ENCODE data around the gene LORICRIN.
"Not testable (repeated sequence)": the region's sequence is repeated elsewhere in the genome, so short reads cannot be mapped to it uniquely, and the experiment has no call there.

The LORICRIN gene, protein sequence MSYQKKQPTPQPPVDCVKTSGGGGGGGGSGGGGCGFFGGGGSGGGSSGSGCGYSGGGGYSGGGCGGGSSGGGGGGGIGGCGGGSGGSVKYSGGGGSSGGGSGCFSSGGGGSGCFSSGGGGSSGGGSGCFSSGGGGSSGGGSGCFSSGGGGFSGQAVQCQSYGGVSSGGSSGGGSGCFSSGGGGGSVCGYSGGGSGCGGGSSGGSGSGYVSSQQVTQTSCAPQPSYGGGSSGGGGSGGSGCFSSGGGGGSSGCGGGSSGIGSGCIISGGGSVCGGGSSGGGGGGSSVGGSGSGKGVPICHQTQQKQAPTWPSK

DNA sequence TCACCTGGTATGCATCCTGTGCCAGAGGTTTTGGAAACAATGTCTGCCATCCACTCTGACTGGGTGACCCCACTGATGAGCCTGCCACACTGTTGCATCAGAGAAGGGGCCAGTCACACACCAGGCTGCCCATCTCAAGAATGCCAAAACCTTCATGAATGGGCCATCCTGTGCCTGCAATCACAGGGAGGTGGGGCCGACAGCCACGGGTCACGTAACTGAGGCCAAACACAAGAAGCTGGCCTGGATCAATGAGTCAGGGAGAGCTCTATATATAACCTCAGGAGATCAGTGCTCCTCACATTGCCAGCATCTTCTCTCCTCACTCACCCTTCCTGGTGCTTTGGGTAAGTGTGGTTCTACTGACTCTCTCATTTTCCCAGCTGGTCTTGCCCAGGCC, at the start of gene LORICRIN:
Gene LORICRIN (plus strand): TSS at position 301 of the 400 bp plus-strand sequence. CDS start 1,263 bp downstream, outside the sequence.
- DNase-seq (ENCODE audit: extremely low spot score, insufficient read length, low read depth), result no peak

DNA sequence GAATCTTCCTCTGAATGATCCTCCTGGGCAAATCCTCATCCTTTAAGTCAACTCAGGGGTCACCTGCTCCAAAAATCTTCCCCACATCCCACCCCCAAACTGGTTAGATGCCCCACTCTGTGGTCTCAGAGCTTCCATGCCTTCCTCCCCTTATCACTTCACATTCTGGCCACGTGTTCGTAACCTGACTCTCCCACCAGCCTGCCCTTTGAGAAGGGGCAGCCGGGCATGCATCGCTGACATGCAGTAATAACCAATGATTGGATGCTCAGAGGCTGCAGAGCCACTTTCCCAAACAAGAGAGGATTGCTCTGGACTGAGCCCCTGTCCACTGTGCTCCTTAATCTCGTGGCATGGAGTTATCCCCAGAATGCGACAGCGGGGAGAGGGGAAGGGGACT, 49.3 kb upstream of the LORICRIN start:
- FAIRE-seq (no peak), DNase-seq (ENCODE audit: extremely low spot score, insufficient read length, low read depth) (no peak)

More for the DNA sequence above, at the start of gene LORICRIN:
- no peak for FAIRE-seq

DNA sequence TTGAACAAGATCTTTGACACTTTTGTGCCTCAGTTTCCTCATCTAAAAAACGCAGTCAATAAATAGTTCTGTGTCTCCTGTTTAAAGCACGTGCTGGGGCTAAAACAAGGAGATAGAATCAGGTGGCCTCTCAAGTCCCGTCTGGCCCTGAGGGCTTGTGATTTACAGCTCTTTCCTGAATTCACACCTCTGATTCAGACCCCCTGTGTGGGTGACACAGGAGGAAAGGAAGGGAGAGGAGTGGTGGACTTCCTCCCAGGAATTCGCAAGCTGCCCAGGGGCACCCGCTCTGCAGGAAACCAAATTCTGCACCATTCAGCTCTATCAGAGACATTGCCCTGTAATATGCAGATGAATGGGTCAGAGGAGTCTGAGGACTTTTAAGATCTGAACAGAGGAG, 47.3 kb upstream of the LORICRIN start:
- DNase-seq (ENCODE audit: extremely low spot score, insufficient read length, low read depth) (no peak), FAIRE-seq (no peak)

DNA sequence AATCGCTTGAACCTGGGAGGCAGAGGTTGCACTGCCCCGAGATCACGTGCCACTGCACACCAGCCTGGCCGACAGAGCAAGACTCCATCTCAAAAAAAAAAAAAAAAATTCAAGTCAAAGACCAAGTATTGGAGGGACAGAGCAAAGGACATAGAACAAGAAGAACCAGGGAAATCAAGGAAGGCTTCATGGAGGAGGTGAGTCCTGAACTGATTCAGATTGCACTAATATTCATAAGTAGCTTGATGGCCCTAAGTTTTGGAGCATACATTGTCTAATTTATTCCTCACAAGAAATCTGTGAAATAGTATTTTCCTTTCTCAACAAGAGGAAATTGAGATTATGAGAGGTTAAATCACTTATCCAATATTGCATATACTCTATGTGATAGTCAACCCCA, 46.0 kb upstream of the LORICRIN start:
- FAIRE-seq, result no peak

DNA sequence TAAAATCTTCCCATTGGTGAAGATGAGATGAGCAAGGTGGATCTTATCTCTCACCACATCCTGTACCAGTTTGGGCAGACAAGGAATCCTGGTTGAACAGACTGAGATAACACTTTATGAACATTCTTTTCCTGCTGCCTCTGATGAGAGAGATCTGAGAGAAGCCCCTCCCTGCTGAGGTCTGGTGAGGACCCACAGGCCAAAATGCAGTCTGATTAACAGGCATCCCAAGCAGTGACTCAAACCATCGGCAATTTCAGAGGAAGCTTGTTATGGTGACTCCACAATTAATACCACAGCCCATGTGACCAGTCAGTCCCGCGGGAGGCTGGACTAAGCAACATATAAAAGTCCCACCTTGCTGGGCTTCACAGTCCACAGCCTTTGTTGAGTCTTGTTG, 42.3 kb upstream of the LORICRIN start, which contains the start of gene PRR9:
Gene PRR9 (plus strand): TSS at position 373 of the 400 bp plus-strand sequence. CDS start 561 bp downstream, outside the sequence.
- no peak for DNase-seq (ENCODE audit: extremely low spot score, insufficient read length, low read depth)
- no peak for FAIRE-seq

More for the DNA sequence above, 46.0 kb upstream of the LORICRIN start:
- no peak for DNase-seq (ENCODE audit: extremely low spot score, insufficient read length, low read depth)

DNA sequence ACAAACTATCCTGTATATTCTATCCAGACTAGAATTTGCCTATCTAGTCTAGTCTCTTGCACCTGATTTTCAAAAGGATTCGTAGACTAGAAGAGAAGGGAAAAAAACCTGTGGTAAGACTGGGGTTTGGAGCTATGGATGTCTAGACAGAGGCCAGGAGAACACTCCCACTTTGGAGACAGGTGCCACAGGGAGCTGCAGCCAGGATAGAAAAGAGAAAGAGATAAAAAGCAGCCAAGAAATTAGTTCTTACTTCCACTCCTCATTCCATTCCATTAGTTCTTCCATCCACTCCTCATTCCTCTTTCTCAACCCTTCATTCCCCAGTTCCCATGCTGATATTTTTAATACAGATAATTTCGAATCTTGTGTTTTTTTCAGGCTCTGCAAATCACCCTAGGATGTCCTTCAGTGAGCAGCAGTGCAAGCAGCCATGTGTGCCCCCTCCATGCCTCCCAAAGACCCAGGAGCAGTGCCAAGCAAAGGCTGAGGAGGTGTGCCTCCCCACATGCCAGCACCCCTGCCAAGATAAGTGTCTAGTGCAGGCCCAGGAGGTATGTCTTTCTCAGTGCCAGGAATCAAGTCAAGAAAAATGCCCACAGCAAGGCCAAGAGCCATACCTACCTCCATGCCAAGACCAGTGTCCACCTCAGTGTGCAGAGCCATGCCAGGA, 41.6 kb upstream of the LORICRIN start:
- DNase-seq (ENCODE audit: extremely low spot score, insufficient read length, low read depth) (no peak), FAIRE-seq (no peak)

DNA sequence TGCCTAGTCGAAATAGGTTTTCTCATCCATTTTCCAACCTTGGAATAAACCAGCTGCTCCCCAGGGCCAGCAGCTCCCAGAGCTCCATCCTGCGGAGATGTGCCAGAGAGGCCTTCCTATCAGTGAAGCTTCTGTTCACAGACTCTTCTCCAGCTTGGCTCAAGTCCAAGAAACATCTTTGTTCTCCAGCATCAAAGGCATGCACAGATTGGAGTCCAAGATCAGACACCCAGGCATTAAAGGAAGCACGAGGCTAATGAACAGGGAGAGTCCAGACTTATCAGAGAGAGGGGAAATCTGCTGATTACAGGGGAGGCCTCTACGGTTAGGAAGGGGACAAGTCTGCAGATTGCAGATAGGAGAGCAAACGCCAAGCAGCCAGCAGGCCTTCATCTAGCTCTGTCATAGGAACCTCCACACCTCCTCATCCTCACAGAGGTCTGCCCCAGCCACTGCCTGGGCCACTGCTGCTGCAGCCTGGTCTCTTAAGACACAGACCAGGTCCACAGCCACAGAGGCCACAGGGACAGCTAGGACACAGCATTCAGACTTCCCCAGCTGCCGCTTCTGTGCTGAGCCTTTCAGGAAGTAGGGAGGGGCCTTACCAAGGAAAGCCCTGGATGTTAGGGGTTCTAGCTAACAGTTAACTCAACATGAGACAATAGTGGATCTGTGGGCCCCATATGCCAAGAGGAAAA, 38.7 kb upstream of the LORICRIN start:
- no peak for DNase-seq (ENCODE audit: extremely low spot score, insufficient read length, low read depth)
- no peak for FAIRE-seq

DNA sequence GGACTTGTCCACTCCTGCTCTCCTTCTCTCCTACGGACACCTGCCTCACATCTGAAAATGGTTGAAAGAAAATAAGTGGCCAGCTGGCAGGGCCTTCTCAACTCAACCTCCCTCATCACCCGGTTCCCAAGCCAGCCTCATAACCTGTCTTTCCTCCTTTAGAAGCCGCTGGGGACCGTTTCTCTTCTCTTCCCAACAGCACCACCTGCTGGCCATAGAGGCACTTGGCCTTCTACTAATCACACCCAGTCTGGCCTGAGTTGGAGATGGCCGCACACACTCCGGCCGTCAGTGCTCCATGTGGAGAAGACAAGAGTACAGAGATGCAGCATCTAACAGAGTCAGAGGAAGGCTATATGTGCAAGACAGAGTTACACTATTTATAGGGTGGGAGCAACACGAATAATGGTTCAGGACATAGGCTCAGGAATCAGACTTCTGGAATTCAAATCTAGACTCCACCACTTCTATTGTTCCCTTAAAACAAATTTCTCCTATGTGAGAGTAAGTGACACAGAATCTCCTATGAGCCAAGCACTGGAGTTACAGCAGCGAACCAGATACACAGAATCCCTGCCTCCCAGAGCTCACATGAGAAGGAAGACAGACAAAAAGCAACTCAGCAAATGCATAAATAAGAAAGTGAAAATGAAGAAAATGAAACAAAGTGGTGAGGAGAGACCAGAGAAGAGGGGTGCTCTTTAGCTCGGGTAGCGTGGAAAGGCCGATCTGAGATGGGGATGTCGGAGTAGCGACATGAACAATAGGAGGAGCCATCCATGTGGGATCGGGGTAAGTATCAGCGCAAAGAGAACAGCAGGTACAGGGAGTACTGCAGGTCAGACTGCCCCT, 36.2 kb upstream of the LORICRIN start:
- DNase-seq (ENCODE audit: extremely low spot score, insufficient read length, low read depth), result not testable (repeated sequence)
- peak; percentile 97 for FAIRE-seq

DNA sequence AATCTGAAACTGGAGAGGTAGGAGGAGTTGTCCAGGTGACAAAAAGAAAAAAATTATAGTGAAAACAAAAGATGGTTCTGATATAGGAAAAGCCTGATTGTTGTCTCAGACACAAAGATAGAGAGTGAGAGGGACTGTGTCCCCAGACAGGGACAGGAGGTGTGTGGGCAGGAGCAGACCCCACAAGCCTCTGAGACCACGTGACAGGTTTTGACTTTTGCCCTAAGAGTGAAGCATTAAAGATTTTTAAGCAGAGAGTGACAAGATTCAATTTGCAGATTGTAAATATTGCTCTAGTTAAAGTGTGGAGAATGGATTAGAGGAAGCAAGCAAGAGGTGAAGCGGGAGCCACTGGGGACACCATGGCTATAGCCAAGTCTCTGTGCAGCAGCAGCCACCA, 31.7 kb upstream of the LORICRIN start:
- DNase-seq (ENCODE audit: extremely low spot score, insufficient read length, low read depth) (no peak), FAIRE-seq (no peak)

DNA sequence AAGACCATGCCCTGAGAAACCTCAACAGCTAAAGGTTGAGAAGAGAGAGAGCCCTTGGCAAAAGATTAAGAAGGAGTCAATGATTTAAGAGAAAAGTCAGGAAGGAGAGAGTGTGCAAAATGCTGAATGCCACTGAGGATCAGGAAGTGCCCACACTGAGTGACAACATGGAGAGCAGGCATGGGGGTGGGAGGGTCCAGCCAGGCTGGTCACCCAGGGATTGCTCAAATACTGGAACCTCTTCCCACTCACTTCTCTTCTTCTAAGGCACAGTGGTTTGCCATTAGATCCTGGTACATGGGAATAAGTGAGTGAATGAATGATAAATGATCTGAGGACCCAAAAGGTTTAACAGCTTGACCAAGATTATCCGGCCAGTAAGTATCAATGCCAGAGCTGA, 31.0 kb upstream of the LORICRIN start:
- FAIRE-seq (no peak), DNase-seq (ENCODE audit: extremely low spot score, insufficient read length, low read depth) (no peak)

DNA sequence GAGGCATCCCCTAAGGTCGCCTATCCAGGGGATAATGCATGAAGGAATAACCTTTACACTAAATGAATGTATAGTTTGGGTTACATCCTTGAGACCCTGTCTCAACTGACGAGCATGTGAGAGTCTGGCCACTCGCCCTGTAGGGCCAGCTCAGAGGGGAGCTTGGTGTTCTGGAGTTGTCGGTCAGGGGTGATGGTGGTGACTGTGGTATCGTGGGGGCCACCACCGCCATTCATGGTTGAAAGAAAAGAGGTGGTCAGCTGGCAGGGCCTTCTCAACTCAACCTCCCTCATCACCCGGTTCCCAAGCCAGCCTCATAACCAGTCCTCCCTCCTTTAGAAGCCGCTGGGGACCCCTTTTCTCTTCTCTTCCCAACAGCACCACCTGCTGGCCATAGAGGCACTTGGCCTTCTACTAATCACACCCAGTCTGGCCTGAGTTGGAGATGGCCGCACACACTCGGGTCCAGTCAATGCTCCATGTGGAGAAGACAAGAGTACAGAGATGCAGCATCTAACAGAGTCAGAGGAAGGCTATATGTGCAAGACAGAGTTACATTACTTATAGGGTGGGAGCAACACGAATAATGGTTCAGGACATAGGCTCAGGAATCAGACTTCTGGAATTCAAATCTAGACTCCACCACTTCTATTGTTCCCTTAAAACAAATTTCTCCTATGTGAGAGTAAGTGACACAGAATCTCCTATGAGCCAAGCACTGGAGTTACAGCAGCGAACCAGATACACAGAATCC, 30.2 kb upstream of the LORICRIN start:
- not testable (repeated sequence) for DNase-seq (ENCODE audit: extremely low spot score, insufficient read length, low read depth)
- FAIRE-seq, result peak; percentile 94

DNA sequence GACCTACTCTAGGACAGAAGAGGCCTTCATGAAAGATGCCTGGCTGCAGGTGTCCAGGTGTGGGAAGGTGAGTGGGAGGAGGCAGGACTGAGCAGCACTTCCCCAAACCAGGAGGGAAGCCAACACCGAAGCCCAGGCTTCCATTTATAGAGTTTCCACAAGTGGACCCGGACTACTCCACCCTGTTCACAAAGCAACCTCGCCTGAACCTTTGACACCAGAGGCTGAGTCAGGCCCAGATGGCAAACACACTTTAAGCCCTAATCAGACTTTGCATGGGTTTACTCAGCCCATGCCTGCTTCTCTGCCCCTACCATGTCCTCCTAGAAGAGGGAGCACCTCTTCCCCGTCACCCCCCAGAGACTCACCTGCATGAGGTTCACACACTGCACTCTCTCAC, 28.1 kb upstream of the LORICRIN start:
- no peak for DNase-seq (ENCODE audit: extremely low spot score, insufficient read length, low read depth)

DNA sequence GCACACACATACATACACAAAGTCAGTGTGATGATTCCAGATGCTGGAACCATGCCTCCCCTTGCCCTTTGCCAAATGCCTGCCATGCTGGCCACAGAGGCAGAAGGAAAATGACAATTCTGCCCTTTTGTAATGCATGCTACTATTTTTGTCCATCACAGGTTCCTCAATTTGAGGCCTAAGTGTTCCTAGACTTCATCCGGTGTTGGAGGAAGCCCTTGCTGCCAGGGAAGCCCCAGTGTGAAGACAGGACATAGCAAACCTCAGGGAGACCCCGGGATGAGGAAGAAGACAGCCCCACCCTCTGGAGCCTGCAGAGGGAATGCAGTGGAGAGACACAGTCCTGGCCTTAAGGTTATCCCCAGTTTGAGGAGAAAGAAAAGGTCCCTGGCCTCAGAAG, 27.7 kb upstream of the LORICRIN start:
- DNase-seq (ENCODE audit: extremely low spot score, insufficient read length, low read depth), result no peak
- no peak for FAIRE-seq

More for the DNA sequence above, 28.1 kb upstream of the LORICRIN start:
- FAIRE-seq, result no peak

DNA sequence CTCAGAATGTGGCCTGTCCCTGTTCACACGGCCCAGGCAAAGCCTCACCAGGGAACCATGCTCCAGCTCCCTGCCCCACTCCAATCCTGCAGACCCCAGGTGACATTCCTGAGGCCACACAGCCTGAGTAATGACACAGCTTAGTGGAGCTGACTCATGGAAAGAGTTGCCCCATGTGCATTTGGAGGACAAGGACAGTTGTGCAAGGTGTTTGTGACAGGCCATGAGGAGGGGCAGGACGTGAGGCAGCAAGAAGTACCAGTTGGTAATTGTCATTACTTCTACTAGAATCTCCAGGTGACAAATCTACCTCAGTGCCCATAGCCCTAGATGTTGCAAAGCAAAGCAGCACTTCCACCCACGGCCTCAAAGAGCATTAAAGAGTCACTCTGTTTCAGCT, 26.9 kb upstream of the LORICRIN start:
- DNase-seq (ENCODE audit: extremely low spot score, insufficient read length, low read depth) (no peak), FAIRE-seq (no peak)

DNA sequence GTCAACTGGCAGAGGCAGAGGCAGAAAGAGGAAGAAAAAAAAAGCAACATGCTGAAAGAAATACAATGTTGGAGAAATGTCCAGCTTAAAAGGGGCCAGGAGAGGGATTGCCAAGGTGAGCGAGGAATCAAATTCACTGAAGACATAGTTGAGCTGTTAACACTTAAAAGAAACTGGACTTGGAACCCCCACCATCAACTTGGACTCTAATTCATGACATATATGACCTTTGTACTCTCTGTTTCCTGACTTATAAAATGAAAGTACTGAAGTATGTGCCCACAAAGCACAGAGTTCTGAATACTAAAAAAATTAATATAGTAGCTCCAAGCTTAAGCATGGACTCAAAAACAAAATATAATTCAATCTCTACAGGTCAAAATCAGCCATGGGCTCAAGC, 26.0 kb upstream of the LORICRIN start:
- DNase-seq (ENCODE audit: extremely low spot score, insufficient read length, low read depth) (no peak), FAIRE-seq (no peak)

DNA sequence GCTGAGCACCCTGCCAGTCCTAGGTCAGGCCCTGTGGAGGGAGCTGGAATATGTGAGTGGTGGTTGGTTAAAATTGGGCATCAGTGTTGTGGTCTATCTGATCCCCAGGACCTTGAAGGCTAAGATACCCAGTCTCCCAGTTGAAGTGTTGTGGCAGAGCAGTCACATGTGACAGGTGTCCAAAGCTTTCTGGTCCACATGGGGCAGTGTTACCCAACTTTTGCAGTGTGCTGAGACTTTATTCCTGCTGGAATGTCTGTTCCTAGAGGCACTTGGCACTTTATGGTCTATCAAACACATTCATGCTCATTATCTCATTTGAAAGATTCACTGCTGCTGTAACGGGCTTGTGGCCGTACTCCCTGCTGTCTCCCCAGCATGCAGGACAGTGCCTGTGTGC, 21.0 kb upstream of the LORICRIN start:
- no peak for FAIRE-seq
- no peak for DNase-seq (ENCODE audit: extremely low spot score, insufficient read length, low read depth)

DNA sequence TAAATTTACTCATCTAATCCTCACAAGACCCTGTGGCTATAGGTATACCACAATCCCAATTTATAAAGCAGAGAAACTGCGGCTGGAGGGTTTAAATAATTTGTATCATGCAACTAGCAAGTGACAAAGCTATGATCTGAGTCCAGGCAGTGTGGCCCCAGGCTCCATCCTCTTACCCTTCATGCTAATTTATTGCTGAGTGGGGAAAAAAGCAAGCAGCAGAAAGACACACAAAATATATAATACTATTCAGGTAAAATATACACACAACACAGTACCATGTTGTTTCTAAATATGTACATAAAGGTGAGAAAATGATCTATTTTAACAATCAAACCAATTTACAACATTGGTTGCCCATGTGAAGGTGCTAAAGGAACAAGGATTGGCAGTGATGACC, 17.3 kb upstream of the LORICRIN start:
- DNase-seq (ENCODE audit: extremely low spot score, insufficient read length, low read depth) (no peak), FAIRE-seq (no peak)

DNA sequence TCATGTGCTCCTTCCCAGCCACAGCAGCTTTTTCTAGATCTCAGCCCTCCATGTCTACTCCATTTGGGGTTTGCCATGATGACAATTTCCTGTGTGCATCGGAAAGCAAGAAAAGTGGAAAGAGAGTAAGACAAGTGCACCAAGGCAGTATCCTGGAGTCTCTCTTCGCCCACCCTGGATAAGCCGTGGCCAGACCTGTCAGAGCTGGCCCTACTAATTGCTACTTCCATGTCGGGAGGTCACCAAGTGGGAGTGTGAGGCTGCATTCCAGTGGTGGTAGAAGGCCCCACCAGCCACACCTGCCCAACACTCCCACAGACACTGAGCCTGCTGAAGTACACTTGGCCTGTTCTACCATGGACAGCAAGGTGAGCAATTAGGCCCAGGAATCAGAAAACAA, 14.0 kb upstream of the LORICRIN start:
- DNase-seq (ENCODE audit: extremely low spot score, insufficient read length, low read depth), result no peak

DNA sequence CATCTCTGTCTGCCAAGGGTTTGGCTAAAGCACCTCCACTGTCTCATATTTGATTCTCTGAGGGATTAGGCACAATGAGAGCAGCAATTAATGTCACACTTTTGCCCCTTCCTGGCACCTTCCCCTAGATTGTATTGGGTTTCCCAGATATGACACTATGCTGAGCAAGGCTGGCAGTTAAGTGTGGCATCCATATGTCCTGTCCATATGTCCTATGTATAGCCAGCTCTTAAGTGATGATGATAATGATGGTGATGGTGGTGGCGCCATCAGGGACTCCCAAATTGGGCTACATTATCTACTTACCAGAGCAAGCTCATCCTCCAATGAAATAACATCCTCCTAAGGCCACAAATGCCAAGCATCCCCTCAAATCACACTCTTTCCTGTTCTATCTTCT, 13.5 kb upstream of the LORICRIN start:
- DNase-seq (ENCODE audit: extremely low spot score, insufficient read length, low read depth) (no peak), FAIRE-seq (no peak)

More for the DNA sequence above, 14.0 kb upstream of the LORICRIN start:
- FAIRE-seq, result no peak
